GM10266 (cell line): ENCODE measurements around the gene CMPK1.

Experiments used
- DNase-seq: peaks from one replicate; pipeline ENCODE4 v3.0.0; 2012; ENCODE audit errors: extremely low spot score
- TF ChIP-seq, protein P1 (sequence below): IDR thresholded peaks from 2 replicates; pipeline ENCODE4 v1.5.1; 2012; ENCODE audit warnings: mild to moderate bottlenecking, low read depth; ENCODE audit not compliant: control insufficient read depth, insufficient read depth; ENCODE audit errors: missing control alignments

CMPK1 gene

DNA sequence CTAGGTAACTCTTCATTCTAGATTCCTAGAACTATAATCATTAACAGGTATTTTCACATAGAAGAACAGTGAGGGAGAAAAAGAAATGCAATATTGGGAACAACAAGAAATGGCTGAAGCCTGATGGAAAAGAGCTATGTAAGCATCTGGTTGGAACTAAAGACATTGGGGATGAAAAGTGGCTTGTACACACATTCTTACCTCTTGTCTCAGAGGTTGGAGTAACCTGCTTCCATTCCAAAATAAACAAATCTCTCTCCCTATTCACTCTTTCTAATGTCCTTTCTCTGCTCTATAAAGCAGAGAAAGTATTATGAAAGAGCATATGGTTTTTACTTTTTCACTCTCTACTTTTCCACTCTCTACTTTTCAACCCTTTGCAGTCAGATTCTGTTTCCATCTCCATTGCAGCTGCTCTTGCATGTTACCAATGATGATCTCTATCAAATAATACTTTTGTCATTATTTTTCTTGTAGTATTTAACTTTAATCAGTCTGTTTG, 37.5 kb downstream of the CMPK1 start:
- DNase-seq, result no peak
- TF ChIP-seq, protein P1, sequence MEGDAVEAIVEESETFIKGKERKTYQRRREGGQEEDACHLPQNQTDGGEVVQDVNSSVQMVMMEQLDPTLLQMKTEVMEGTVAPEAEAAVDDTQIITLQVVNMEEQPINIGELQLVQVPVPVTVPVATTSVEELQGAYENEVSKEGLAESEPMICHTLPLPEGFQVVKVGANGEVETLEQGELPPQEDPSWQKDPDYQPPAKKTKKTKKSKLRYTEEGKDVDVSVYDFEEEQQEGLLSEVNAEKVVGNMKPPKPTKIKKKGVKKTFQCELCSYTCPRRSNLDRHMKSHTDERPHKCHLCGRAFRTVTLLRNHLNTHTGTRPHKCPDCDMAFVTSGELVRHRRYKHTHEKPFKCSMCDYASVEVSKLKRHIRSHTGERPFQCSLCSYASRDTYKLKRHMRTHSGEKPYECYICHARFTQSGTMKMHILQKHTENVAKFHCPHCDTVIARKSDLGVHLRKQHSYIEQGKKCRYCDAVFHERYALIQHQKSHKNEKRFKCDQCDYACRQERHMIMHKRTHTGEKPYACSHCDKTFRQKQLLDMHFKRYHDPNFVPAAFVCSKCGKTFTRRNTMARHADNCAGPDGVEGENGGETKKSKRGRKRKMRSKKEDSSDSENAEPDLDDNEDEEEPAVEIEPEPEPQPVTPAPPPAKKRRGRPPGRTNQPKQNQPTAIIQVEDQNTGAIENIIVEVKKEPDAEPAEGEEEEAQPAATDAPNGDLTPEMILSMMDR, result no peak

DNA sequence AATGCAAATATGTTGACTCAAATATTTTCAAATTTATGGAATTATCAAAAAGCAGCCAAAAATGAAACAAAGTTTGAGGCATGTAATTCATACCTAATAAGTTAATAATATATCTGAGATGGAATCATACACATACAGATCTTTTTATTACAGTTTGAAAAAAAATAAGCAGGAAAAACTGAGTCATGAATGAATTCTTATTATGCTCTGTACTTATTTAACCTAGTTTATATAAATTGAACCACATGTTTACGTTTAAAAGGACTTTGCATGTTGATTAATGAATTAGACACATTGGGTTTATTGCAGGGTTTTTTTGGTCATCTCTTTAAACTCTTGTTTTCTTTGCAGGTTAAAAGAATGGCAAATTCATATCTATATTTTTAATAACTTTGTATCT, 40.9 kb downstream of the CMPK1 start:
- DNase-seq, result no peak
- TF ChIP-seq, protein P1, result no peak

DNA sequence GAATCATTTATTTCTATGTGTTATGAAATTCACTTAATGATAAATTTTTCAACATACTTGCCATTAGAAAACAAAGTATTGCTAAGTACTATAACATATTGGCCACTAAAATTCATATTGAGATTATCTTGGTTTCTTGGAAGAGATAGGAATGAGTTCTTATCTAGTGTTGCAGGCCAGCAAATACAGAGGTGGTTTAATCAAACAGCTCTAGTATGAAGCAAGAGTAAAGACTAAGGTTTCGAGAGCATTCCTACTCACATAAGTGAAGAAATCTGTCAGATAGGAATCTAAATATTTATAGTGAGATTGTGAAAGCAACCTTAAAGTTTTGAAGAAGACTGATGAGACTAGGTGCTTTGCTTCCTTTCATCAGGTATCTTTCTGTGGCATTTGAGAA, 44.6 kb downstream of the CMPK1 start:
- TF ChIP-seq, protein P1, result no peak
- no peak for DNase-seq

DNA sequence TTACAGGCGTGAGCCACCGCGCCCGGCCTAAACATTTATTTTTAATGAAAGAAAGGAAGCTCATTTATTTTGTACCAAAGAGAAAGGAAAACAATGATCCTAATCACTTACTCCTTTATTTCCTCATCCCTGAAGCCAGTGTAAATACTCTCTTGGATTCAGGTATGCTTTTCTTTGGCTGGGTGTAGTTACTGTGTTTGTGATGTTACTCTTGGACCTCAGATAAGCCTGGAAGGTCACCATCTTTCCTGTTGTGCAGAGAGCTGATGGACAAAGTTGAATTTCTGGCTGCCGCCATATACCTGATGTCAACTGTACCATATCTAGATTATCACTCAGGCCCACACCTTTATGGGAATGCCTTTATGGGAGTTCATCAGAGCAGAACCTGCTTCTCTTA, 47.1 kb downstream of the CMPK1 start:
- TF ChIP-seq, protein P1, result no peak
- no peak for DNase-seq

DNA sequence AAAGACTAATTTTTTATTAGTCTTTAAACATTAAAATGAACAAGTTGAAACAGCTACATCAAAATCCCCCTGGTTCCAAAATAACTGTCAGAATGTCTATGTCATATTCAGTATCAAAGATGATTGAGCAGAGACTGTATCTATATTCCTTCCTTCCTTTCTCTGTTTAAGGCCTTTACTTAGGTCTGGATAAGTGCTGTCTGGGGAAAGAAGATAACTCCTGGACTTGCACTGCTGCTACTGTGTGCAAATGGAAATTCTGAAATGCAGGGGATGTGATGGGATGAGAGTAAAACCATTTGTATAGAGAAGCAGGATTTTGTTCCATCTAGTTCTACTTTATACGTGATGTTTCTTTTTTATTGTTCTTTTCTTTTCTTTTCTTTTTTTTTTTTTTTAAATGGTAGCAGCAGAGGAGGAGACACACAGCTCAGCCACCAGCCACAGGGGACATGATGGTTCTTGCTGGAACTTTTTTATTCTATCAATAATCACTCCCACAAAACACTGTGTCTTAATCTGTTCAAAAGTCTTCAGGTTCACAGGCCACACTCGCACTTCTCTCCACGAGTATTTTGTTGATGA, 48.9 kb downstream of the CMPK1 start:
- TF ChIP-seq, protein P1, result no peak
- DNase-seq, result no peak

DNA sequence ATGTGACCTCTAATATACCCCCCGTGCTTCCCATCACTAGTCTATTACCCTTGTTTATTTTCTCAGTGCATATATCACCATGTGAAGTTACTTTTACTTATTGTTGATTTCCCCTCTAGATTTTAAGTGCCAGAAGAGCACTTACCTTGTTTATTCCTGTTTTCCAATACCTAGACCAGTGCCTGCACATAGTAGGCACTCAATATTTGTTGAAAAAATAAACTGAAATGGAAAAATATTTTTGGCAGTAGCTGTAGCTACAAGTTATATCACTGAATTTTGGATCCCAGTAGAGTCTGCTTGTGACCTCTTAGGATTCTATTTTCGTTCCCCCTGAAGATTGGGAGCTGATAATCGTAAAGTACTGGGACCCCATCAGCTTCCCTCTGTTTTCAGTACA, 50.5 kb downstream of the CMPK1 start:
- TF ChIP-seq, protein P1, result no peak
- no peak for DNase-seq

DNA sequence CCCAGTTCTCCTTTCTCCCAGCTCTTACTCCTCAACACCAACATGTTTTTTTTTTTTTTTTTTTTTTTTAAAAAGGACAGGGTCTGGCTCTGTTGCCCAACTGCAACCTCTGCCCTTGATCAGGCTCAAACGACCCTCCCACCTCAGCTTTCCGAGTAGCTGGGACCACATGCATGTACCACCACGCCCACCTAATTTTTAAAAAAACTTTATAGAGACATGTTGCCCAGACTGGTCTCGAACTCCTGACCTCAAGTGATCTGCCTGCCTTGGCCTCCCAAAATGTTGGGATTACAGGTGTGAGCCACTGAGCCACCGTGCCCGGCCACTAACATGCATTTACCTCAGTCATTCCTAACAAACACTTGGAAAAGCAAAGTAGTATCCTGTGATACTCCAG, 51.4 kb downstream of the CMPK1 start:
- TF ChIP-seq, protein P1, result no peak
- DNase-seq, result no peak
